ENCODE data around the gene CAPN12.

DNA sequence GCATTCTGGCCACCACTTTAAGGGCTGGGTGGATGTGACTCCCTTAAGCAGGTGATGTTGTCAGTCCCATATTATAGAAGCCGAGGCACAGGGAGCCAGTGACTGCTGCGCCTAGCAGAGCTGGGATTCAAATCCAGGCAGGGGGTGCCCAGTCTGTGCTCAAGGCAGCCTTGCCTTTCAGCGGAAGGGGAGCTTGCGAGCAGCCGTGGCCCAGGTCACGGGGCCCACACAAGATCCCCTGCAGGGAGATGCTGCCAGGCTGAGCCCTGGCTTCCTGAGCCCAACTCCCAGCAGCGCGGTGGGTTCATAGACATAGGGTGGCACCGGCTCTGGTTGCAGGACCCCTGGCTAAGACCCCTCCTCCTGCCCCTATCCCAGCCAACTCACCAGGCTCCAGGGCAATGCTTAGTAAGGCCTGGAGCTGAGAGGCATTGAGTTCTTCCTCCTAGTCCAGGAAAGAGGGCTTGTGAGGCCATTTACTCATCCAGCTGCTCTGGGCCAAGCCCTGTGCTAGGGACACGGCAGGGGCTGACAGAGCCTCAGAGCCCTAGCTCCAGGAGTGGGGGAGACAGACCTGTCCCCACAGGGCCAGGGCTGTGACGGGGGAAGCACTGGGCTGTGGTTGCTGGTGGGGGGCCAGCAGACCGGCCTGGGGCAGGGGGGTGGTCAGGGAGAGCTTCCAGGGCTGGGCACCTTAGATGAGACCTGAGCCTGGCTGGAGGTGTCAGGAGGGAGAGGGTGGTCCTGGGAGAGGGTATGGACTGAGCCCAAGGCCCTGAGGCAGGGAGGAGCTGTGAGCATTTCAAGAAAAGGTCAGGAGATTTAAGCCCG is 9.6 kb downstream of the CAPN12 start:
- TF ChIP-seq CTCF (IDR thresholded peaks at IDR 0.05) (no peak), POLR2A (IDR thresholded peaks at IDR 0.05) (no peak)
